Measurements from ENCODE around the gene BABAM1.
A peak's percentile ranks its signal among the peaks of the same experiment; 100 is the strongest.
"Not testable (repeated sequence)": the region's sequence is repeated elsewhere in the genome, so short reads cannot be mapped to it uniquely, and the experiment has no call there.

Gene BABAM1

GRCh38 chr19:17243830-17244617 lies 23.2 kb upstream of the BABAM1 start:
- no peak for DNase-seq

- no peak for DNase-seq
These were observed 22.4 kb upstream of the BABAM1 start for GRCh38 chr19:17244618-17245534.

- no peak for DNase-seq
These were observed 21.7 kb upstream of the BABAM1 start, which contains the start of gene NR2F6 for GRCh38 chr19:17245535-17245984. Gene NR2F6, minus strand, starts transcription at chr19:17245919. Its CDS starts 699 bp downstream, at chr19:17245220.

DNA sequence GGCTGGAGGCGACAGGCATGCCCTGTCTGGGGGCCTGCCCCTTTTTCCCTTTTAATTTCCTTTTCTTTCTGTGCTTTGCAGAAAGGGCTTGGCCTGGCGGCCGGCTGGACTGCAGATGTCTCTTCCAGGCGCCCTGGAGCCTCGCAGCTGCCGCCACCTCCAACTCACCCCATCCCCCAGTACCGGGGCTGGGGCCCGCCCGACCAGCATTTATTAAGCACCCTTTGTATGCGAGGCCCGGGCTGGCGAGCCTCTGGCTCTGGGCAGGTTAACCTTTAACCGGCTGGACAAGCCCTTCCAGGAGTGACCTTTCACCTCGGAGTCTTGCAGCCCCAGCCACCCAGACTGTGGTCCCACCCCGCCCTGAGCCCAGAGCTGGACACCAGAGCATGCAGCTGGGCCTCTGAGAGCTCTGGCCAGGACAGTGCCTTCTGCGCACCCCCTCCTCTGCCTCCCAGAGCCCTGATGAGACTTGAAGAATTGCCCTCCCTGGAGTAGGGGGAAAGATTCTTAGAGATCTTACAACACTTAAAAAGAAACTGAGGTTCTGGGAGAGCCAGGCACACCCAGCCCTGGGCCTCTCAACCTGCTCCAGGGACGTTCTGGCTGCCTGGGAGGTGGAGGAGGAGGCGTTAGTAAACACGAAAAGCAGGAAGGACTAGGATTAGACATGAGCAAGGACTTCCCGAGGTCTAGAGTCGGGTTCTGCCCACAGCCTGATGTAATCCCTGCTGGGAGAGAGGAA lies 20.4 kb upstream of the BABAM1 start:
- DNase-seq = no peak

DNA sequence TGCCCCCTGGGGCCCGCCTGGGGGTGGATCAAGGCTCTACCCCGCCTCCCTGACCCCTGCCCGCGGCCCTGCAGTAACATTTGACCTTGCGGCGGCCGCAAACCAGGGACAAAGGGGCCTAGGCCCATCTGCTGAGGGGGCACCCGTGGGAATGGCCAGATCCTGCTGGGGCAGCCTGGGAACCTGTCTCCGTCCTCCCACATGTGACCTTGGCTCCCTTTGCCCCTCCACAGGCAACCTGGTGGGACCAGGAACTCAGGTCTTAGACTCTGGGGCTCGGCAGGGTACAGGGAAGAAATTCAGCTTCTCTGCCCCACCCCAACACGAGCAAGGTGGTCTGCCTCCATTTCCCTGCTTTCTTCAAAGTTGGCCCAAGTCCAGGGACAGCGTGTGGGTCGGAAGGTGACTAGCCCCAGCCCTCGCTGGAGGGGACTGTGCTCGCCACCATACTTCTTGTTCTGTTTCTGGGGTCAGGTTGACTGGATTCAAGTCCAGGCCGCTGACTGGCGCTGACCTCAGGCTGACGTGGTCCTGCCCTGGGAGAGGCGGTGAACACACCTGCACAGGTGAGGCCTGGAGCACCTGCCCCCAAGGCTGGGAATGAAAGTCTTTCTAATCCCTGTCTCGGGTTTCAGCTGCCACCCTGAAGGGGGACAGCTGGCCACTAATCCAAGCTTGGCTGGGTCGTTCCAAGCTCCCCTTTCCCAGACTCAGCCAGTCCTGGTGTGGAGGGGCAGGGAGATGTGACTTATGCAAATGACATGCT lies 19.0 kb upstream of the BABAM1 start:
- DNase-seq = no peak

DNA sequence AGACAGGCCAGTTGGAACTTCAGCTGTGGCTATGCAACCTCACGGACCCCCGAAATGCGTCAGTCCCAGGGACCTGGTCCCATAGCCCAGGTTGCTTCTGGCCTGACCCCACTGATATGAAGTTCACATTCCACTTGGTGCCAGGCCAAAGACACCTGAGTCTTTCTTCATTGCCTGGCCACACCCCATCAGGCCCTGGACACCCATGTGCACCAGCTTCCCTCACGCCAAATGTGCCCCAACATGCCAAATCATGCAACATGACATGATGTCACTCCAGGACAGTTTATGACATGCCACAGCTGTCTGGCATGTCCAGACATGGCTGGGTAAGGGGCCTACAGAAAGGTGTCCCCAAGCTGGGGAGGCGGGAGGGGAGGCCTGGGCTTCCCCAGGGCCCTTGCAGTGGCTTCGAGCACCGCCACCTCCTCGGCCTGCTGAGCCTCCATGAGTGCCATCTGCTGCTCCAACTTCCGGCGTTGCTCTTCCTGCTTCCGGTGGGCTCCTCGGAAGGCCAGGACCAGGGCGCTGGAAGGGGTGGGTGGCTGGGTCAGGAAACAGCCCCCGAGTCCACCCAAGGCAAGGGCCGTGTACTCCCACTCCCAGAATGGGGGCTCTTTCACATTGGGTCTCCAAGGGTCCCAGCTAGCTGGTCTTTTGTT lies 17.2 kb upstream of the BABAM1 start:
- DNase-seq = no peak

DNA sequence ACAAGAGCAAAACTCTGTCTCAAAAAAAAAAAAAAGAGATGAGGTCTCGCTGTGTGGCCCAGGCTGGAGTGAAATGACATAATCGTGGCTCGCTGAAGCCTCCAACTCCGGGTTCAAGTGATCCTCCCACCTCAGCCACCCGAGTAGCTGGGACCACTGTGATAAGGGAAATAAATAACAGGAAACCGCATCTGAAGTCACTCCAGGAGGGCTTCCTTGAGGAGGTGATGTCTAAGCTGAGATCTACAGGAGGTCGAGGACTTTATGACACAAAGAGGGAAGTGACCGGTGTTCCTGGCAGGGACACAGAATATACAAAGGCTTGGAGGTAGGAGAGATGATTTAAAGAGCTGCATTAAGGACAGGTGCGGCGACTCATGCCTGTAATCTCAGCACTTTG lies 12.6 kb upstream of the BABAM1 start:
- DNase-seq = no peak

DNA sequence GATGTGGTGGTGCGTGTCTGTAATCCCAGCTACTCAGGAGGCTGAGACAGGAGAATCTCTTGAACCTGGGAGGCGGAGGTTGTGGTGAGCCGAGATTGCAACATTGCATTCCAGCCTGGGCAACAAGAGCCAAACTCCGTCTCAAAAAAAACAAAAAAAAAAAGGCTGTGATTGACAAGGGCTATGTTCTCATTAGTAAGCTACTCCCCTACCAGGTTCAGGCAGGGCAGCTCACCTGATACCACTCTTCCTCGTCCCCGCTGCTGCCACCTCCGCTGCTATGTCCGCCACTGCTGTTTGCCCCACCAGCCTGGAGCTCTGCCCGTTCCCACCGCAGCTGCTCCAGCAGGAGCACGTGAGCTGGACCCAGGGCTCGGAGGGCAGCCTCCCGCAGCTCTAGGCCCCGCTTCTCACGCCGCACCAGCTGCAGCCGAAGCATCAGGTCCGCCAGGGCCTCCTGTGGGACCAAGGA lies 12.1 kb upstream of the BABAM1 start:
- no peak for DNase-seq

GRCh38 chr19:17256130-17256529 lies 11.1 kb upstream of the BABAM1 start:
- DNase-seq = no peak

DNA sequence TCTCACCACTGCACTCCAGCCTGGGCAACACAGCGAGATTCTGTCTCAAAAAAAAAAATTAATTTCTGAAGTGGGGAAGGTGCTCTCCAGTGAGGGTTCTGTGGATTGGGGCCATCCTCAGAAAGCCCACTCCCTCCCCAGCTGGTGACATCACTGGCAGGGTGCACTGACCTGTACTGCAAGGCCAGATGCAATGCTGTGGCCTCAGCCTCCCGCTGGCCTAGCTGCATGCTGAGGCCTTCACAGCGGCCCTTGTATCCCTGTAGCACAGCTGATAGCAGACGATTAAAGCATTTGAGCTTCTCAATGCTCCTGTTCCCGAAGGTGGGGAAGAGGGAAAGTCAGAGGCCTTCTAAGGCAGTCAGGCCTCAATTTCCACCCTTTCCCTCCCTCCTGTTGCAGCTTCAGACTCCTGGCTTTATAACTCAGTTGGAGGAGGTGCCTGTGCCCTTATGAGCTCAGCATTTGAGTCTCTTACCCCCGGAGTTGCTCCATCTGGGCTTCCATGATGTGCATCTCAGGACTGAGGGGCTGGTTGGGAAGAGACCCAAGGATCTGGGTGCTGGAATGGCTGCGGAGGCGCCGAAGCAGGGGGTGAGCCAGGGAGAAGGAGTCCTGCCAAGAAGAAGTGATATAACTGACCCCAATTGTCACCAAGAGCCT lies 8.0 kb upstream of the BABAM1 start:
- DNase-seq = no peak

DNA sequence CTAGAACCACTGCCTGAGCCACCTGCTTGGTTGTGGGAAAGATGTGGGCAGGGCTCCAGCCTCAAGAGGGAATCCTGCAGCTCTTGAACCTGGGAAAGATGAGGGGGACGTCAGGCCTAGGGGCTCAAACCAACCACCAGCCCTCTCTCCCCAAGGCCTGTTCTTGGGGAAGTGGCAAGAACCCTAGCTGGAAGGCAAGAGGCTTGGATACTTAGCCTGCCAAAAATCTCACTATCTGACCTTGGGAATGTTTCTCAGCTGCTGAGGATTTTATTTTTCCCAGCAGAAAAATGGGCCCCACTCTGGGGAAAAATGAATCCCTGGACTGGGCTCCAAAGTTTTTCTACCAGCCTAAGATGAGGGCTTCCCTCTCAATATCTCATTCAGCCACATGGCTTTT lies 7.3 kb upstream of the BABAM1 start:
- DNase-seq = no peak

DNA sequence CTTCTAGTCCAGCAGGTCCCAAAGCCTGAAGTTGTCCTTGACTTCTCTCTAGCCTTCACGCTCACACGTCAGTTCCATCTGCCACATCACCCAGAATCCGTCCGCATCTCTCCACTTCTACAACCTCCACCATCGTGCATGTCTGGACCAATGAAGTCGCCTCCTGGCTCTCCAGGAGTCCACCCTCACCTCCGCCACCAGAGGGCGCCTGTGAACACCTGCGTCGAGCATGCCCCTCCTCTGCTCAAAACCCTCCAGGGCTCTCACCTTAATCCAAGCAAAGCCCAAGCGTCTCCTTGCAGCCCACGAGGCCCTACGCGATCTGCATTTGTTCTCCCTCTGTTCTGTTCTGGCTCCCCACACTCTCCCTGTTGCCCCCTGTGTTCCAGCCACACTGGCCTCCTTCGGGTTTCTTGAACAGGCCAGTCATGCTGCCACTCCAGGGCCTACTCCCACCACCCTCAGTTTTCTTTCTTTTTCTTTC lies 6.4 kb upstream of the BABAM1 start:
- peak; percentile 69 for DNase-seq

DNA sequence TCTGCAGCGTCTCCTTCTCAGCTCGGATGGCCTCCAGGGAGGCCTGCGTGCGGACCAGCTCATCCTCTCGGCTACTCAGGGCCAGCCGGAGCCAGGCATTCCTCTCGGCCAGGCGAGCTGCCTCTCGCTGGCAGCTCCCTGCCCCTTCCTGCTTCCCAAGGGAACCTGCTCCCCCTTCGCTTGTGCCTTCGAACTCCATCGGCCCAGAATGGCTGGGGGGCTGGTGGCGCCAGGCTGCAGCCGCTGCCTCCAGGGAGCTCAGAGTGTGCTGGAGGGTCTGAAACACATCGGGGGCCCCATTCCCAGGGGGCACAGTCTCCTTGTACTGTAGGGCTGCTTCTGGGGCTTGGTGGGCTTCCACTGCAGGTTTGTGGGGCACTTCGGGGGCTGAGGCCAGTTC lies 4.7 kb upstream of the BABAM1 start:
- no peak for DNase-seq

DNA sequence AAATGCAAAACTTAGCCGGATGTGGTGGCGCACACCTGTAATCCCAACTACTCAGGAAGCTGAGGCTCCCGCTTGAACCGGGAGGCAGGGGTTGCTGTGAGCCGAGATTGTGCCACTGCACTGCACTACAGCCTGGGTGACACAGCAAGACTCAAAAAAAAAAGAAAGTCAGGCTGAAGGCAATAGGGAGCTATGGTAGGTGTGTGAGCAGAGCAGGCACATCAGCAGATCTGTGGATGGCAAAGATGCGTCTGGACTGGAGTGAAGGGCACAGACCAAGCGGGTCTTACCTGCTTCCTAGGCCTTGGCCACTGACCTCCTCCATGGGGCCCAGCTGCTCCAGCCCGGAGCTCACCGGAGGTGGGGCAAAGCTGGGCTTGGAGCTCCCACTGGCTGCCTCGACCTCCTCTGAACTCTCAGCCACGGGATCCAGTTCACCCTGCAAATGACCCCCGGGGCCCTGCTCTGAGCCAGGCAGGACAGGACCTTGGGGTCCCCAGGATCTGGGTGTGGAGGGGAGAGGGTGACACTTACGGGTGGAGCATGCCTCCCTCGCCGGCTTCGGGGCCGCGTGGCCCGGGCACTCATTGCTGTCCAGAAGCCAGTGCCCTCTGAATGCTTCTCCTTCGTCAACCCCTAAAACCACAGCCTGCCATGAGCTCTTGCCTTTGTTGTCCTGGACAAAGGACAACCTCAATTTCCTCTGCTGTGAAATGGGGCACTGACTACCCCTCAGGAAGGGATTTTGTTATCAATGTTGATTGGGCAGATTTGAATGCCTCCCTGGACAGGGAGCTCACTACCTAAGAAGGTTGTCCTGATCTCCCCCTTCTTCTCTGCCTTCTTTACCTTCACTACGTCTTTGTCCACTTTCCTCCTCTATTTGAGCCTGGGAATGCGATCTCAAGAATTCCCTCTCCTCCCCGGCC lies 3.3 kb upstream of the BABAM1 start:
- DNase-seq = no peak

DNA sequence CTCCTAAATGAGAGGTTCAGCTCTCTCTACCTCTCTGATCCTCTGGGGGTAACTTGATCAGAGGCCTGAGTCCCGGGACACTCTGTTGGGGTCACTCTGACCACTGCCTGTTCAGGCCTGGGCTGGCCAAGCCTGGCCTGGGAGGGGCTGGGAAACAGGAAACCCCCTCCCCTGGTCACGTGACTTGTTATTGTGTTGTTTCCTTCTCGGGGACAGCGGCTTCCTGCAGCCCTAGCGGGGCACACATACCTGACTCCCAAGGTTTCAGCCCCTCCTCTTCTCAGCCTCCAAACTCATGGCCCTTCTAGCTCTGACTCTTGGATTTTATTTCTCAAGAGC lies 2.6 kb upstream of the BABAM1 start, which contains the start of gene USHBP1:
USHBP1 (minus strand) TSS at position 105 of the 339 bp plus-strand sequence. CDS start 446 bp downstream, outside the sequence.
- no peak for DNase-seq

GRCh38 chr19:17266026-17266425 lies 1.2 kb upstream of the BABAM1 start:
- no peak for DNase-seq

GRCh38 chr19:17266589-17266974 lies 661 bp upstream of the BABAM1 start:
- no peak for DNase-seq

DNA sequence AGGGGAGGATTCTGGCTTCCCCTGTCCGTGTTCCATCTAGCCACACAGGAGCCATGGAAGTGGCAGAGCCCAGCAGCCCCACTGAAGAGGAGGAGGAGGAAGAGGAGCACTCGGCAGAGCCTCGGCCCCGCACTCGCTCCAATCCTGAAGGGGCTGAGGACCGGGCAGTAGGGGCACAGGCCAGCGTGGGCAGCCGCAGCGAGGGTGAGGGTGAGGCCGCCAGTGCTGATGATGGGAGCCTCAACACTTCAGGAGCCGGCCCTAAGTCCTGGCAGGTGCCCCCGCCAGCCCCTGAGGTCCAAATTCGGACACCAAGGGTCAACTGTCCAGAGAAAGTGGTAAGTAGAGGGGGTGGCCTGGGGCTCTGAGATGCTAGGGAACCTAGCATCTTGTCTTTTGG lies 1.5 kb downstream of the BABAM1 start:
- no peak for DNase-seq

GRCh38 chr19:17274892-17275291 lies 7.6 kb downstream of the BABAM1 start:
- DNase-seq = not testable (repeated sequence)

Data from NCI-H2171 (cell line).